Duodenal mucosa (tissue), 2 donors: ENCODE results near the gene LAMC1.

ENCODE experiments used
- H3K27ac ChIP-seq: one replicate; pipeline ENCODE4 v1.7.0; 2013; ENCODE audit warnings: low read depth, low read length
- H3K27me3 ChIP-seq, 2 donors: one replicate each; pipeline ENCODE4 v1.7.0; 2013; ENCODE audit warnings: low read length in 2 of 2, control low read depth in 1 of 2; ENCODE audit not compliant: insufficient read depth in 2 of 2, control insufficient read depth in 1 of 2
- H3K36me3 ChIP-seq, 2 donors: one replicate each; pipeline ENCODE4 v1.7.0; 2013; ENCODE audit warnings: low read length in 2 of 2, control low read depth in 1 of 2; ENCODE audit not compliant: insufficient read depth in 2 of 2, control insufficient read depth in 1 of 2
- H3K4me1 ChIP-seq, 2 donors: one replicate each; pipeline ENCODE4 v1.7.0; 2013; ENCODE audit warnings: low read length in 2 of 2, control low read depth in 1 of 2; ENCODE audit not compliant: insufficient read depth in 2 of 2, control insufficient read depth in 1 of 2
- H3K4me3 ChIP-seq, 2 donors: one replicate each; pipeline ENCODE4 v1.7.0; 2013; ENCODE audit warnings: low read length in 2 of 2, low read depth in 1 of 2
- H3K9ac ChIP-seq, 2 donors: one replicate each; pipeline ENCODE4 v1.7.0; 2013; ENCODE audit warnings: low read length in 2 of 2, low read depth in 1 of 2
- H3K9me3 ChIP-seq, 2 donors: one replicate each; pipeline ENCODE4 v1.7.0; 2013; ENCODE audit warnings: low read length in 2 of 2, control low read depth in 1 of 2; ENCODE audit not compliant: control insufficient read depth in 1 of 2

LAMC1 gene

GRCh38 chr1:183019860-183020259 is 3.4 kb upstream of the LAMC1 start:
- Histone ChIP-seq H3K36me3 (no peaks in the 10 kb centered on the region), H3K9ac (no peak overlapping the region), H3K4me1 (peaks cover 6 to 9% of the 10 kb centered on the region in 2 donors), H3K27me3 (peaks cover 0 to 13% of the 10 kb centered on the region in 2 donors), H3K27ac (no peak overlapping the region), H3K9me3 (no peaks in the 10 kb centered on the region), H3K4me3 (no peak overlapping the region)

DNA sequence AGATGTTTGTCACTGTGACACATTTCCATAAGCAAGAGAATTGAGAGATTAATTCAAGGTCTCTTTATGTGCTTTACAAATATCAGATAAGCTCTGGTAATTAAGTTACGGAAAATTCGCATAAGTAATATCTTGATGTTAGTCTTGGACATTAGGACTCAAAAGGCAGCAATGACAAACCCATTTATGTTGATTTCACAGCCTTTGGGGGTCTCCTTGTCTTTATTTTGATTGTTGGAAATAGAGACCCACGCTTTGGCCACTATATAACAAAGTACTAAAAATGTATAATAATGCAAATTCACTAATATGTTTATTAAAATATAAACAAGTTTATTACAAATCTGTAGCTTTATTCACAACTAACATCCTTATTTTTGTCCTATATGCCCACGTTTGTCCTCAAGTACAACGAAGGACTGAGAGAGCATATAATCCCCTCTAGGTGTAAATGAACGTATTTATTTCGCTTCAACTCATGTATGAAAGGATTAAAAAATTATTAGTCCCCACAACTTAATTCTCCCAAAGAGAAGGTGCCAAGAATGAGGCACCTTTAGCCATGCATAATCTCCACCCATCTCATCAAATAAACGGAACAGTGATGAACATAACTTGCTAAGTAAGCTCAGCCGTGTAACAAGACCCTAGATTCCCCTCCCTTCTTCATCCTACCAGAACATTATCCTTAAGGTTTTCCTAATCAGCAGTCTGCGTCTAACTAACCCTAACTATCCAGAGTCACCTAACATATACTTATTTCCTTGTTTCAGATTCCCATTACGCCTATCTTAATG is 1.6 kb upstream of the LAMC1 start:
- Histone ChIP-seq H3K27me3 (peaks cover 0 to 17% of the 10 kb centered on the region in 2 donors), H3K36me3 (no peaks in the 10 kb centered on the region), H3K4me3 (peak overlapping the region; percentile 48 to 70), H3K27ac (peak overlapping the region; percentile 91), H3K9me3 (no peaks in the 10 kb centered on the region), H3K4me1 (peaks cover 6 to 9% of the 10 kb centered on the region in 2 donors), H3K9ac (peak overlapping the region in 1 of 2 donors; percentile 60)

DNA sequence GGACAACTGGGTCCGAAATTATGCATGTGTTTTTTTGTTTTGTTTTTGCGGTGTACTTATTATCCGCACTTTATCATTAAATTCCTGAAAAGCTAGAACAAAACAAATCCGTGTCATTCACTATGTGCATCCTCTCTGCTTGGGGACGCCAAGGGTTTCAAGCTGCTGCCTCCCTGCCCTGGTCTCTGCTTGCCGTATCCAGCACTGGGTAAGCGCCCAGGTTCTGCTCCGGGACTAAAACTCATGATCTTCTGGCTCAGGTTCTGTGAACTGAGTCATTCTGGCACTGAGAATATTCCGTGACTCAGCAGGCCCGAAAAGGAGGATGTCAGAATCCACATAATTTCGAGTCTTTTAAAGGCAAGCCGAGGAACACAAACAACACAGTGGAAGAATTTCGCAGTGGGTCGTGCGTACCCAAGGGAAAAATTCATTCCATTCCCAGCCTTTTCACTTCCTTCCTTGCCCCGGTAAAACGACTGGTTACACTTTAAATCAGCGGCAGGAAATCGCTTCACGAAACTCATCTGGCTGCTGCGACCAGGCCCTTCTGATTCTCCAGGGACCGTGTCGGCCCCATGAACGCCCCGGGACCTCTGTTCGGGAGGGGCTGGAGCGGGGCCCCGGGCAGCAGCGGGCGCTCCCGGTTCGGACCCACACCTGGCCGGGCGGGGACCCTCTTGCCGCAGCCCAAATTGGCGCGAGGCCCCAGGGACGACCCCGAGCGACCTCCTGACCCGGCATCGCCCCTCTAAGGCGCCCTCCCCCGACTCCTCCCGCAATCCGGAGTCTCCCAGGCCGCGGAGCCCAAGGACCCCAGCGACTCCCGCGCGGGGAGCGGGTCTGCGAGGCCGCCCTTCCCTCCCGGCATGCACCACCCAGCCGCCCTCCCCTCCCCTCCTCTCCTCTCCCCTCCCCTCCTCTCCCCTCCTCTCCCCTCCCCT is 746 bp upstream of the LAMC1 start:
- Histone ChIP-seq H3K27me3 (peaks cover 0 to 17% of the 10 kb centered on the region in 2 donors), H3K9me3 (no peaks in the 10 kb centered on the region)

GRCh38 chr1:183023601-183024316 is 539 bp downstream of the LAMC1 start:
- Histone ChIP-seq H3K4me1 (peaks cover 6 to 9% of the 10 kb centered on the region in 2 donors), H3K9ac (peak overlapping the region; percentile 16 to 55), H3K9me3 (no peaks in the 10 kb centered on the region), H3K27me3 (peaks cover 0 to 17% of the 10 kb centered on the region in 2 donors), H3K27ac (peak overlapping the region; percentile 74), H3K36me3 (no peaks in the 10 kb centered on the region), H3K4me3 (peak overlapping the region; percentile 78 to 80)

More for the DNA sequence above, 746 bp upstream of the LAMC1 start:
- Histone ChIP-seq H3K4me1 (peaks cover 6 to 9% of the 10 kb centered on the region in 2 donors), H3K9ac (peak overlapping the region; percentile 45 to 60), H3K27ac (peak overlapping the region; percentile 91), H3K36me3 (no peaks in the 10 kb centered on the region), H3K4me3 (peak overlapping the region; percentile 48 to 70)

- Histone ChIP-seq H3K4me1 (peaks cover 6 to 9% of the 10 kb centered on the region in 2 donors), H3K9ac (peak overlapping the region; percentile 16 to 55), H3K36me3 (no peaks in the 10 kb centered on the region), H3K27ac (peak overlapping the region; percentile 74), H3K4me3 (peak overlapping the region; percentile 78 to 80), H3K9me3 (no peaks in the 10 kb centered on the region), H3K27me3 (peaks cover 0 to 17% of the 10 kb centered on the region in 2 donors)
Observed at GRCh38 chr1:183024317-183025009, 1.2 kb downstream of the LAMC1 start.

DNA sequence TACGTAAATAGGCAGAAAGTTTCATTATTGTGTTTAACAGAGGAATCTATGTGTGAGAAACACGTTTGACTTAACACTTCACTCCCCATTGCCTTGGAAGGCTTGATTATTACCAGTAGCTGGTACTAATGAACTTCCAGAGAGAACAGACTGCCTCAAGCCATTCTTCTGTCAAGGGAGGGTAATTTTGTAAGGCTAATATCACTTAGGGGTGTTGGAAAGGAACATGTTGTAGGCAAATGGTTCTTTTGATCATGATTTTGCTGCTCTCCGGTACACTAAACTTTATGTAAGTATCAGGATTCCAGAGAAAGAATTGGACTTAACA is 1.8 kb downstream of the LAMC1 start:
- Histone ChIP-seq H3K27ac (peak overlapping the region; percentile 55), H3K36me3 (no peaks in the 10 kb centered on the region), H3K4me1 (peaks cover 6 to 9% of the 10 kb centered on the region in 2 donors), H3K27me3 (peaks cover 0 to 17% of the 10 kb centered on the region in 2 donors), H3K9me3 (no peaks in the 10 kb centered on the region), H3K9ac (peak overlapping the region; percentile 16 to 55), H3K4me3 (peak overlapping the region; percentile 78 to 80)

DNA sequence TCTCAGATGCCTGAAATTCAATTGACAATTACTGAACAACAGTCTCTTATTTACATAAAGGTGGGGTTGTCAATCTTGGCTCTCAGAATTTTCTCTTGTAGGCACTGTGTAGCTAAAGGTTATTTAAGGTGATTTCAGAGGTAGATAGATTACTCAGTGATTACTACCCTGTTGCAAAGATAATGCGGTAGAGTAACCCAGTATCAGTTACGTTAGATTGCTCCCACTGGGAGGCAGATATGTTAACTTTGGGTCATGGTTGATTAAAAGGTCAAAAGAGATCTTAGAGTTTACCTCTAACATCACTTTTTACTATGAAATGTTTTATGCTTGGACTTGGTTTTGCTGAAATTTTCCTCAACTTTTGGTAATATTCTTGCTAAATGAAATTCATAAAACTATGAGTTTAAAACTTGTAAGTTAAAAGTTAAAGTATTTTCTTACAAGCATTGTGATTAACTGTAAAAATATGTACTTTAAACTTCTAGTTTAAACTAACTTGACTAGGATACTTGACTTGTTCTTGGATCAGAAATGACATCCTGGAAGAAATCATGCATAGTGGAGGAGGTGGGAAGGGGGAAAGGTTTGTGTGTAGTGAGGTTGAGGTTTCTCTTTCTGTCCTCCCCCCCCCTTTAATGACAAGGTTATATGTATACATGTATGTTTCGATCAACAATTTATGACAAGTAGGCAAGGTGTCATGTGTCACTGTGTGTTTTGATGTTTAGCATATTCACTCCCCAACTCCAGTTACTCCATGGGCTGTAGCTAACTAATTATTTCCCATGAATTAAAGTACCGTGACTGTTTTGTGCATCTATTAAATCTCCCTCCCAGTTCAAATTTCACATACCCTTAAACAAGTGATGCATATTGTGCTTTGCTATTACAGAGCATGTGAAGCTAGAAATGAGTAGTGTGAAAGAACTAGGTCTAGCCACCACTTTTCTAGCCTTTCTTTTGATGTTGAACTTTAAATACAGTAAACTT is 2.9 kb downstream of the LAMC1 start:
- Histone ChIP-seq H3K9ac (peak overlapping the region in 1 of 2 donors; percentile 55), H3K27me3 (peaks cover 0 to 17% of the 10 kb centered on the region in 2 donors), H3K4me3 (peak overlapping the region; percentile 78 to 80), H3K4me1 (peaks cover 6 to 9% of the 10 kb centered on the region in 2 donors), H3K27ac (no peak overlapping the region), H3K36me3 (no peaks in the 10 kb centered on the region), H3K9me3 (no peaks in the 10 kb centered on the region)

DNA sequence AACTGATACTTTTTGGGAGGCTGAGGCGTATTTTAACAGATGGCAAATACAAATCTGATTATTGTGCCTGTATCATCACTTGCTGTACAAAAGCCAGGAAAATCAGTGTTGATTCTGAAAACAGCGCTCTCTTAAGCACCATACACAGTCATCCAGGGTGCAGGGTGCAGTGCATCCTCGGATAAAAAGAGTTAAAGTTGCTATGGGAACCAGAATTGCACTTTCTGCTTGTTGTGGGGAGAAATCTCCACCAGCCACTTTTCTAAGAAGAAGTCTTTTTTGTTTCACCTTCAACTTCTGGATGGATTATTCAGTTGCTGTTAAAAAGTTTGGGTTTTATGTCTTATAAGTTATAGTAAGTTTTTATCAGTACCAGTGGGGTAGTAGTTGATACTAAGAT is 3.8 kb downstream of the LAMC1 start:
- H3K27ac ChIP-seq, result no peak overlapping the region
- H3K4me1 ChIP-seq, result peaks cover 3 to 5% of the 10 kb centered on the region in 2 donors
- no peak overlapping the region for H3K9ac ChIP-seq
- peaks cover 0 to 14% of the 10 kb centered on the region in 2 donors for H3K27me3 ChIP-seq
- no peaks in the 10 kb centered on the region for H3K9me3 ChIP-seq
- peak overlapping the region in 1 of 2 donors; percentile 78 for H3K4me3 ChIP-seq
- no peaks in the 10 kb centered on the region for H3K36me3 ChIP-seq
